Subcutaneous abdominal adipose tissue (tissue), 5 donors: ENCODE data around the gene ANP32B.

ENCODE experiments used
- H3K27ac ChIP-seq: one replicate; pipeline ENCODE4 v1.7.0; 2013; ENCODE audit warnings: low read depth, mild to moderate bottlenecking, inconsistent platforms, low read length, moderate library complexity
- H3K27me3 ChIP-seq, 5 donors: one replicate each; pipeline ENCODE4 v1.7.0; 2013; ENCODE audit warnings: low read length in 5 of 5, inconsistent platforms in 1 of 5; ENCODE audit not compliant: control insufficient read depth in 5 of 5, insufficient read depth in 4 of 5
- H3K36me3 ChIP-seq, 5 donors: one replicate each; pipeline ENCODE4 v1.7.0; 2013; ENCODE audit warnings: low read length in 5 of 5; ENCODE audit not compliant: control insufficient read depth in 5 of 5, insufficient read depth in 5 of 5
- H3K4me1 ChIP-seq, 5 donors: one replicate each; pipeline ENCODE4 v1.7.0; 2013; ENCODE audit warnings: low read length in 5 of 5, mild to moderate bottlenecking in 3 of 5, moderate library complexity in 1 of 5; ENCODE audit not compliant: control insufficient read depth in 5 of 5, insufficient read depth in 5 of 5
- H3K4me3 ChIP-seq, 5 donors: one replicate each; pipeline ENCODE4 v1.7.0; 2013; ENCODE audit warnings: low read length in 5 of 5, low read depth in 1 of 5
- H3K9ac ChIP-seq, 5 donors: one replicate each; pipeline ENCODE4 v1.7.0; 2013; ENCODE audit warnings: low read length in 5 of 5, mild to moderate bottlenecking in 4 of 5, moderate library complexity in 3 of 5
- H3K9me3 ChIP-seq, 5 donors: one replicate each; pipeline ENCODE4 v1.7.0; 2013; ENCODE audit warnings: low read length in 5 of 5; ENCODE audit not compliant: control insufficient read depth in 5 of 5
- donor health status: healthy.
- donor health status: healthy.
- donor health status: healthy.
- donor health status: healthy.
- donor health status: healthy.

The ANP32B gene

GRCh38 chr9:98006127-98006796 is 23.1 kb downstream of the ANP32B start:
- no peaks in the 10 kb centered on the region for H3K9me3 ChIP-seq
- peaks cover 20 to 75% (median 57%) of the 10 kb centered on the region in 5 donors for H3K36me3 ChIP-seq
- H3K4me1 ChIP-seq: peaks cover 0 to 26% (median 20%) of the 10 kb centered on the region in 5 donors
- H3K27ac ChIP-seq: no peak overlapping the region
- H3K27me3 ChIP-seq: no peaks in the 10 kb centered on the region
- H3K4me3 ChIP-seq: no peak overlapping the region
- H3K9ac ChIP-seq: no peak overlapping the region

GRCh38 chr9:98007251-98007928 is 24.2 kb downstream of the ANP32B start:
- no peaks in the 10 kb centered on the region for H3K27me3 ChIP-seq
- H3K9ac ChIP-seq: no peak overlapping the region
- H3K4me1 ChIP-seq: peaks cover 0 to 24% (median 20%) of the 10 kb centered on the region in 5 donors
- H3K36me3 ChIP-seq: peaks cover 27 to 74% (median 64%) of the 10 kb centered on the region in 5 donors
- no peak overlapping the region for H3K27ac ChIP-seq
- H3K9me3 ChIP-seq: no peaks in the 10 kb centered on the region
- H3K4me3 ChIP-seq: no peak overlapping the region

DNA sequence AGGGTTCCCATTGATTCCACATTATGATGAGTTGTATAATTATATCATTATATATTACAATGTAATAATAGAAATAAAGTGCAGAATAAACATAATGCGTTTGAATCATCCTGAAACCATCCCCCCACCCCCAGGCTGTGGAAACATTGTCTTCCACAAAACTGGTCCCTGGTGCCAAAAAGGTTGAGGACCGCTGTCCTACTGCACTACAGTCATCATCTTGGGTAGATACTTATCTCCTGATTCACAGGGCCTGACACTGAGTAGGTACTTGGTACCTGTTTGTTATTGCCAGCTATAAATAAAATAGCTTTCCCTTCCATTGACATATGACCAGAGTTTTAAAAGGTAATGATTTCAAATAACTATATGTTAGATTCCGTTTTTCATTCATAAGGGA is 25.6 kb downstream of the ANP32B start:
- peaks cover 26 to 86% (median 77%) of the 10 kb centered on the region in 5 donors for H3K36me3 ChIP-seq
- H3K4me3 ChIP-seq: no peak overlapping the region

DNA sequence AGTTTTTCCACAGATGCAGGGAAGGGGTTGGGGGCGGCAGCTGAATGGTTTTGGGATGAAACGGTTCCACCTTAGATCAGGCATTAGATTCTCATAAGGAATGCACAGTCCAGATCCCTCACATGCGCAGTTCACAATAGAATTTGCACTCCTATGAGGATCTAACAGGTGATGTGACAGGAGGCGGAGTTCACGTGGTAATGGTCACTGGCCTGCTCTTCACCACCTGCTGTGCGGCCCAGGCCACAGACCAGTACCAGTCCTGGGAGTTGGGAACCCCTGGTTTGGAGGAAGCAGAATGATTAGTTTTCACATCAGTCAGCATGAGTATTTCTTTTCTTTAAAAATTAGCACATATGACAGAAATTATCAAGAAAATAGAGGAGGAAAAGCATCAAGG is 26.3 kb downstream of the ANP32B start:
- H3K4me1 ChIP-seq: peaks cover 0 to 15% (median 13%) of the 10 kb centered on the region in 5 donors
- H3K9me3 ChIP-seq: no peaks in the 10 kb centered on the region
- H3K9ac ChIP-seq: no peak overlapping the region
- H3K27me3 ChIP-seq: no peaks in the 10 kb centered on the region
- H3K27ac ChIP-seq: peak overlapping the region; percentile 27
- peaks cover 27 to 90% (median 82%) of the 10 kb centered on the region in 5 donors for H3K36me3 ChIP-seq
- H3K4me3 ChIP-seq: no peak overlapping the region

More for the DNA sequence above, 25.6 kb downstream of the ANP32B start:
- H3K27me3 ChIP-seq: no peaks in the 10 kb centered on the region
- no peak overlapping the region for H3K9ac ChIP-seq
- H3K9me3 ChIP-seq: no peaks in the 10 kb centered on the region
- H3K4me1 ChIP-seq: peaks cover 0 to 15% (median 13%) of the 10 kb centered on the region in 5 donors
- H3K27ac ChIP-seq: no peak overlapping the region

- Histone ChIP-seq H3K4me1 (peaks cover 0 to 15% (median 13%) of the 10 kb centered on the region in 5 donors), H3K9me3 (no peaks in the 10 kb centered on the region), H3K27me3 (no peaks in the 10 kb centered on the region), H3K27ac (peak overlapping the region; percentile 27), H3K9ac (no peak overlapping the region), H3K36me3 (peaks cover 29 to 90% (median 84%) of the 10 kb centered on the region in 5 donors), H3K4me3 (no peak overlapping the region)
Observed at GRCh38 chr9:98009936-98010335, 26.8 kb downstream of the ANP32B start.

DNA sequence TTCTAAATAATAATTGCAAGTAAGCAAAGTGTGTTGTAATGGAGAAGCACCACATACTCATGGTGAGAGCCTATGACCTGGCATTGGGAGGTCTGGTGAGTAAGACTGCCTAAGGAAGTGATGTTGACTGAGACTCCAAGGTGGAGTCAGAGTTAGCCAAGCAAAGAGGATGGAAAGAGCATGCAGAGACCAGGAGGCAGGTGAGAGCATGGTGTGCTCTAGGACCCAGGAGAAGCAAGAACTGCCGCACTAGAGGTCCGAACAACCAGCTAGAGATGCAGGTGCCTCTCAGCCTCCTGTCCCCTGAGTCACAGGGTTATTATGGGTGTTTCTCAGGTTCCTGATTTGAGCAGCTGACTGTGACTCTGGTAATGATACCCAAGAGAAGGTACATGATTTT is 27.3 kb downstream of the ANP32B start:
- no peaks in the 10 kb centered on the region for H3K27me3 ChIP-seq
- no peaks in the 10 kb centered on the region for H3K9me3 ChIP-seq
- no peak overlapping the region for H3K27ac ChIP-seq
- H3K9ac ChIP-seq: no peak overlapping the region
- H3K4me1 ChIP-seq: peaks cover 0 to 15% (median 13%) of the 10 kb centered on the region in 5 donors
- no peak overlapping the region for H3K4me3 ChIP-seq
- peaks cover 33 to 90% (median 84%) of the 10 kb centered on the region in 5 donors for H3K36me3 ChIP-seq

- Histone ChIP-seq H3K9me3 (no peaks in the 10 kb centered on the region), H3K27ac (no peak overlapping the region), H3K36me3 (peaks cover 32 to 90% (median 83%) of the 10 kb centered on the region in 5 donors), H3K9ac (no peak overlapping the region), H3K4me1 (peaks cover 0 to 15% (median 13%) of the 10 kb centered on the region in 5 donors), H3K27me3 (no peaks in the 10 kb centered on the region), H3K4me3 (no peak overlapping the region)
Observed at GRCh38 chr9:98011122-98011521, 28.0 kb downstream of the ANP32B start.

- Histone ChIP-seq H3K27me3 (no peaks in the 10 kb centered on the region), H3K36me3 (peaks cover 31 to 95% (median 80%) of the 10 kb centered on the region in 5 donors), H3K9ac (no peak overlapping the region), H3K27ac (no peak overlapping the region), H3K9me3 (no peaks in the 10 kb centered on the region), H3K4me1 (peaks cover 0 to 2% (median 0%) of the 10 kb centered on the region in 5 donors), H3K4me3 (no peak overlapping the region)
Observed at GRCh38 chr9:98016137-98016680, 33.1 kb downstream of the ANP32B start.

GRCh38 chr9:98017306-98017705 is 34.2 kb downstream of the ANP32B start:
- H3K4me3 ChIP-seq: no peak overlapping the region
- H3K9ac ChIP-seq: no peak overlapping the region
- H3K4me1 ChIP-seq: peaks cover 0 to 11% (median 3%) of the 10 kb centered on the region in 5 donors
- H3K9me3 ChIP-seq: no peaks in the 10 kb centered on the region
- H3K27ac ChIP-seq: no peak overlapping the region
- H3K27me3 ChIP-seq: no peaks in the 10 kb centered on the region
- H3K36me3 ChIP-seq: peaks cover 20 to 93% (median 70%) of the 10 kb centered on the region in 5 donors

- peaks cover 0 to 15% (median 3%) of the 10 kb centered on the region in 5 donors for H3K4me1 ChIP-seq
- H3K27ac ChIP-seq: no peak overlapping the region
- no peaks in the 10 kb centered on the region for H3K9me3 ChIP-seq
- no peaks in the 10 kb centered on the region for H3K27me3 ChIP-seq
- peaks cover 19 to 83% (median 60%) of the 10 kb centered on the region in 5 donors for H3K36me3 ChIP-seq
- H3K9ac ChIP-seq: no peak overlapping the region
- H3K4me3 ChIP-seq: no peak overlapping the region
Observed at GRCh38 chr9:98018347-98018746, 35.2 kb downstream of the ANP32B start.
